Measurements from ENCODE around the gene RAD51. TPM values are rescaled to one million over a fixed set of nuclear protein-coding genes. Genes with fewer than 3 reads are reported as not detected.
A peak's percentile ranks its signal among the peaks of the same experiment; 100 is the strongest.

RAD51 gene
- total and polyA plus RNA-seq, 9 of the 15 experiments (the other 6 are each of a cell fraction or from before 2014, with no cell fraction given) = 16.0 to 63.8 (median 34.6) TPM

DNA sequence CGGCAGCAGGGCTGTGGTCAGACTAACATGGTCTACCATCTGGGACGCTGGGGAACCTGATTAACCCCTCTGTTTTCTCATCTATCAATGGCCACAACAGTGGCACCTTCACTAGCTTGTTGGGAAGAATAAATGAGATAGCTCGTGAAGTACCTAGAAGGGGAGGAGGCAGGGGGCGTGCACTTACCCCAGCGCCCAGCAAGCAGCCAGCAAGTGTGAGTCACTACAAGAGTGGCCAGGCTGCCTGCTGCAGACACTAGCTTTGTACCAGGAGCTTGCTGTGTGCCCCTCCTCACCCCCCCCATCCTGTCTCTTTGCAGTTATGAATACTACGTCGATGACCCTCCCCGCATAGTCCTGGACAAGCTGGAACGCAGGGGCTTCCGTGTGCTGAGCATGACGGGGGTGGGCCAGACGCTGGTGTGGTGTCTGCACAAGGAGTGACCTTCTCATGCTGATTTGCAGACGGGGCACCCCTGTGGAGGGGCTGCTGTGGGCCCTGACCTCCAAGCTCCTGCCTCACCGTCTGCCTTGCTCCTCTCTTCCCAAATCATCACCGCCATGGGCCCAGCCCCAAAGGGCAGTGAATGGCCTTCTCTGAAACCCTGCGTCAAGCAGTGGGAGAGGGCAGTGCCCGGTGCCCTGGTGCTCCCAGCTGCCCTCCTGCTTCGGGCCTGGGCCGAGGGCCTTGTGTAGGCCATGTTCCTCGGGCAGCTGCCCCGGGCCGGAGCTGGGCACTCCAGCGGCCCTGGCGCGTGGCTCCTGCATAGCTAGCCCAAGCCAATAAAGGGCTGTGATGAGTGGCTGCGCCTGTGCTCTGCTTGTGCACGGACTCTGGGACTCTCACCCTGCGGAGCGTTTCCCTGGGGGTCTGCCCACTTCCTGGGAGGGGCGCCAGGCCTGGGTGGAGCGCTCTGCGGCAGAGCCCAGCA, 72.2 kb downstream of the RAD51 start:
- peaks cover 16% of the 10 kb centered on the region; the same call in 1 of the 3 replicates for H3K36me3 ChIP-seq (ENCODE audit: control insufficient read depth, insufficient read depth, low read length)
- ATAC-seq = no peak
- in situ Hi-C loops (cut with MboI) = no loop called here
- no peaks in the 10 kb centered on the region for H3K79me2 ChIP-seq (ENCODE audit: control insufficient read depth, insufficient read depth, low read length)
- DNase-seq (ENCODE audit: extremely low read depth in 1 of 4, low spot score in 3 of 4) = peak in 1 of 4 experiments; percentile 39
- H3K4me2 ChIP-seq (ENCODE audit: insufficient read depth, low read length) = no peak overlapping the region
- BruUV-seq (replicated peaks) = no TSS peak
- H2AFZ ChIP-seq (ENCODE audit: low read depth, low read length) = no peak overlapping the region
- CTCF ChIA-PET (ENCODE audit: low intra/inter-chr PET ratio) = no interaction called here
- no peak overlapping the region for H3K4me3 ChIP-seq
- 70% methylated on average over 23 of the region's 32 CpGs for WGBS (ENCODE audit: insufficient coverage, low coverage, missing lambda C conversion rate)
- no peak for FAIRE-seq
- H4K20me1 ChIP-seq (replicated peaks; ENCODE audit: control insufficient read depth, insufficient read depth, low read length) = no peaks in the 10 kb centered on the region; the same call in none of the 2 replicates
- intact Hi-C loops (cut with micrococcal nuclease) = loop anchor here (10.0 kb wide), 1 partner anchor 172 kb away; the partner anchor contains the start of gene KNL1
- no peaks in the 10 kb centered on the region for H3K27me3 ChIP-seq (ENCODE audit: control insufficient read depth in 2 of 2, insufficient read depth in 2 of 2, low read length in 2 of 2)
- POLR2A ChIA-PET = interaction anchor here (0.6 to 1.4 kb wide), 5 partner anchors 9 to 127 kb away, joined by 3 to 5 read pairs (median 4); partner anchors contain the start of gene VPS18
- peaks cover 21 to 73% of the 10 kb centered on the region in 2 experiments; a peak in 4 of 5 replicates for H3K4me1 ChIP-seq (replicated peaks in 1 of 2; ENCODE audit: control insufficient read depth in 2 of 2, insufficient read depth in 2 of 2, low read length in 2 of 2)
- no peak for TF ChIP-seq ZBTB1 (CRISPR knock-in tag; IDR thresholded peaks at IDR 0.05; ENCODE audit: borderline replicate concordance, low read depth)
- TF ChIP-seq, protein P1, sequence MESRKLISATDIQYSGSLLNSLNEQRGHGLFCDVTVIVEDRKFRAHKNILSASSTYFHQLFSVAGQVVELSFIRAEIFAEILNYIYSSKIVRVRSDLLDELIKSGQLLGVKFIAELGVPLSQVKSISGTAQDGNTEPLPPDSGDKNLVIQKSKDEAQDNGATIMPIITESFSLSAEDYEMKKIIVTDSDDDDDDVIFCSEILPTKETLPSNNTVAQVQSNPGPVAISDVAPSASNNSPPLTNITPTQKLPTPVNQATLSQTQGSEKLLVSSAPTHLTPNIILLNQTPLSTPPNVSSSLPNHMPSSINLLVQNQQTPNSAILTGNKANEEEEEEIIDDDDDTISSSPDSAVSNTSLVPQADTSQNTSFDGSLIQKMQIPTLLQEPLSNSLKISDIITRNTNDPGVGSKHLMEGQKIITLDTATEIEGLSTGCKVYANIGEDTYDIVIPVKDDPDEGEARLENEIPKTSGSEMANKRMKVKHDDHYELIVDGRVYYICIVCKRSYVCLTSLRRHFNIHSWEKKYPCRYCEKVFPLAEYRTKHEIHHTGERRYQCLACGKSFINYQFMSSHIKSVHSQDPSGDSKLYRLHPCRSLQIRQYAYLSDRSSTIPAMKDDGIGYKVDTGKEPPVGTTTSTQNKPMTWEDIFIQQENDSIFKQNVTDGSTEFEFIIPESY (CRISPR knock-in tag; IDR thresholded peaks at IDR 0.05) = peak; percentile 3; the same call in 1 of the 2 replicates
- no peak for TF ChIP-seq SNIP1 (IDR thresholded peaks at IDR 0.05; ENCODE audit: low read depth)
- TF ChIP-seq, protein P2, sequence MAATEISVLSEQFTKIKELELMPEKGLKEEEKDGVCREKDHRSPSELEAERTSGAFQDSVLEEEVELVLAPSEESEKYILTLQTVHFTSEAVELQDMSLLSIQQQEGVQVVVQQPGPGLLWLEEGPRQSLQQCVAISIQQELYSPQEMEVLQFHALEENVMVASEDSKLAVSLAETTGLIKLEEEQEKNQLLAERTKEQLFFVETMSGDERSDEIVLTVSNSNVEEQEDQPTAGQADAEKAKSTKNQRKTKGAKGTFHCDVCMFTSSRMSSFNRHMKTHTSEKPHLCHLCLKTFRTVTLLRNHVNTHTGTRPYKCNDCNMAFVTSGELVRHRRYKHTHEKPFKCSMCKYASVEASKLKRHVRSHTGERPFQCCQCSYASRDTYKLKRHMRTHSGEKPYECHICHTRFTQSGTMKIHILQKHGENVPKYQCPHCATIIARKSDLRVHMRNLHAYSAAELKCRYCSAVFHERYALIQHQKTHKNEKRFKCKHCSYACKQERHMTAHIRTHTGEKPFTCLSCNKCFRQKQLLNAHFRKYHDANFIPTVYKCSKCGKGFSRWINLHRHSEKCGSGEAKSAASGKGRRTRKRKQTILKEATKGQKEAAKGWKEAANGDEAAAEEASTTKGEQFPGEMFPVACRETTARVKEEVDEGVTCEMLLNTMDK (IDR thresholded peaks at IDR 0.05; ENCODE audit: borderline replicate concordance, insufficient read depth, low read depth, low read length, poor library complexity, severe bottlenecking) = no peak
- TF ChIP-seq MAZ (CRISPR knock-in tag; conservative IDR thresholded peaks at IDR 0.05 in 1 of 2, IDR thresholded peaks at IDR 0.05 in 1 of 2) = no peak
- TF ChIP-seq, protein P3, sequence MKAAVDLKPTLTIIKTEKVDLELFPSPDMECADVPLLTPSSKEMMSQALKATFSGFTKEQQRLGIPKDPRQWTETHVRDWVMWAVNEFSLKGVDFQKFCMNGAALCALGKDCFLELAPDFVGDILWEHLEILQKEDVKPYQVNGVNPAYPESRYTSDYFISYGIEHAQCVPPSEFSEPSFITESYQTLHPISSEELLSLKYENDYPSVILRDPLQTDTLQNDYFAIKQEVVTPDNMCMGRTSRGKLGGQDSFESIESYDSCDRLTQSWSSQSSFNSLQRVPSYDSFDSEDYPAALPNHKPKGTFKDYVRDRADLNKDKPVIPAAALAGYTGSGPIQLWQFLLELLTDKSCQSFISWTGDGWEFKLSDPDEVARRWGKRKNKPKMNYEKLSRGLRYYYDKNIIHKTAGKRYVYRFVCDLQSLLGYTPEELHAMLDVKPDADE (conservative IDR thresholded peaks at IDR 0.05; ENCODE audit: control insufficient read depth, low read depth, low read length) = no peak
- no peak for TF ChIP-seq NFIC (IDR thresholded peaks at IDR 0.05)
- TF ChIP-seq CBX8 (IDR thresholded peaks at IDR 0.05; ENCODE audit: borderline replicate concordance, extremely low read depth, low read depth, low read length, poor library complexity, severe bottlenecking) = no peak
- TF ChIP-seq, protein P4, sequence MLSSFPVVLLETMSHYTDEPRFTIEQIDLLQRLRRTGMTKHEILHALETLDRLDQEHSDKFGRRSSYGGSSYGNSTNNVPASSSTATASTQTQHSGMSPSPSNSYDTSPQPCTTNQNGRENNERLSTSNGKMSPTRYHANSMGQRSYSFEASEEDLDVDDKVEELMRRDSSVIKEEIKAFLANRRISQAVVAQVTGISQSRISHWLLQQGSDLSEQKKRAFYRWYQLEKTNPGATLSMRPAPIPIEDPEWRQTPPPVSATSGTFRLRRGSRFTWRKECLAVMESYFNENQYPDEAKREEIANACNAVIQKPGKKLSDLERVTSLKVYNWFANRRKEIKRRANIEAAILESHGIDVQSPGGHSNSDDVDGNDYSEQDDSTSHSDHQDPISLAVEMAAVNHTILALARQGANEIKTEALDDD (IDR thresholded peaks at IDR 0.05) = no peak
- peak; percentile 48; the same call in 1 of the 2 replicates for TF ChIP-seq POLR2G (IDR thresholded peaks at IDR 0.05; ENCODE audit: low read depth, low read length)
- H3K9me3 ChIP-seq (replicated peaks; ENCODE audit: control insufficient read depth, insufficient read depth, low read depth, low read length) = no peaks in the 10 kb centered on the region
- H3K9ac ChIP-seq (ENCODE audit: insufficient read depth in 1 of 2, low read depth in 2 of 2, low read length in 2 of 2) = peak overlapping the region in 1 of 2 experiments; percentile 63; a peak in 2 of 4 replicates
- H3K9me1 ChIP-seq (ENCODE audit: control insufficient read depth, insufficient read depth, low read length) = no peaks in the 10 kb centered on the region
- H3K27ac ChIP-seq (ENCODE audit: extremely low read depth, low read depth, low read length) = no peak overlapping the region
